MCF 10A (cell line): Measurements from ENCODE around the gene ATP13A1. TPM values are rescaled to one million over a fixed set of nuclear protein-coding genes. Genes with fewer than 3 reads are reported as not detected.

ENCODE experiments used
- BruUV-seq: library from RNA; stranded (reverse); fragments of 400-500 nt; replicated peaks from 2 replicates; lab custom pipeline; 2021; lab: Mats Ljungman, UMichigan
- CTCF ChIA-PET: fragments of 300-600 bp; sonication (Branson Sonifier 250); formaldehyde crosslinking; extraction: SDS; loops from one replicate; lab custom pipeline; 2021; ENCODE audit warnings: antibody characterized with exemption, inconsistent platforms; lab: Yijun Ruan, JAX
- POLR2A ChIA-PET: fragments of 300-600, 350-650 bp; sonication (Branson Sonifier 250); formaldehyde crosslinking; extraction: SDS; loops from one replicate; lab custom pipeline; 2020; ENCODE audit warnings: antibody characterized with exemption, inconsistent platforms; lab: Yijun Ruan, JAX
- DNase-seq: peaks from one replicate; pipeline ENCODE4 v3.0.0-alpha.2; 2018; ENCODE audit not compliant: unreplicated experiment
- H3K27ac Mint-ChIP-seq: one replicate; pipeline ENCODE4 v1.8.0; 2022; ENCODE audit warnings: mild to moderate bottlenecking, low read depth, mixed read lengths; ENCODE audit not compliant: unreplicated experiment
- H3K27me3 Mint-ChIP-seq: one replicate; pipeline ENCODE4 v1.8.0; 2022; ENCODE audit warnings: mixed read lengths; ENCODE audit not compliant: insufficient read depth, unreplicated experiment
- H3K36me3 Mint-ChIP-seq: one replicate; pipeline ENCODE4 v1.8.0; 2022; ENCODE audit warnings: mild to moderate bottlenecking, moderate library complexity, mixed read lengths; ENCODE audit not compliant: insufficient read depth, unreplicated experiment
- H3K4me1 Mint-ChIP-seq: one replicate; pipeline ENCODE4 v1.8.0; 2022; ENCODE audit warnings: mixed read lengths; ENCODE audit not compliant: insufficient read depth, unreplicated experiment
- H3K4me3 Mint-ChIP-seq: one replicate; pipeline ENCODE4 v1.8.0; 2022; ENCODE audit warnings: mild to moderate bottlenecking, moderate library complexity, mixed read lengths; ENCODE audit not compliant: unreplicated experiment
- H3K9me3 Mint-ChIP-seq: one replicate; pipeline ENCODE4 v1.8.0; 2022; ENCODE audit warnings: mixed read lengths; ENCODE audit not compliant: unreplicated experiment
- intact Hi-C: fragments of 100-400 bp; cut with micrococcal nuclease; formaldehyde crosslinking; loops from 2 replicates; pipeline ENCODE4 v1.14.1; 2022
- total RNA-seq: library from RNA; stranded (reverse); gene quantifications from 2 replicates; pipeline ENCODE4 v1.2.3, GENCODE V29; 2022
- TF ChIP-seq, protein P1 (sequence below): fragments of 200-600 bp; IDR thresholded peaks from one replicate; pipeline ENCODE4 v1.8.0; 2022; ENCODE audit warnings: antibody characterized with exemption, mild to moderate bottlenecking; ENCODE audit not compliant: unreplicated experiment

ATP13A1 gene
- total RNA-seq, 1 experiment from 2014 or later: 63.9 TPM

DNA sequence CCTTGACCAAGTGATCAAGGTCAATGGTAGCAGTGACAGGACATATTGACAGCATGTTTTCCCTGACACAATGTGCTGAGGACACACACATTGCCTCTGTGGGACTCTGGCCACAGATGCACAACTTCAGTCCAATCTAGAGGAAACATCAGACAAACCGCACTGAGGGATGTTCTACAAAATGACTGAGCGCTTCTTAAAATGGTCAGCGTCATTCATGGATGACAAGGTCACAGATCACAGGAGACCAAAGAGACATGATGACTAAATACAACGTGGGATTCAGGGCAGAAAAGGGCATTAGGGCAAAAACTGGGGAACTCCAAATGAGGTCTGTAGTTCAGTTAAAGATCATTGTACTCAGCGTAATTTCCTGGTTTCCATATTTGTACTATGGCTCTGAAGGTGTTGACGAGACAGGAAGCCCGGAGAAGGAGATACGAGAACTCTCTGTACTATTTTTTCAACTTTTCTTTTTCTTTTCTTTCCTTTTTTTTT, 65.6 kb downstream of the ATP13A1 start:
- POLR2A ChIA-PET: no interaction called here
- Mint-ChIP-seq H3K36me3 (no peaks in the 10 kb centered on the region), H3K27ac (no peak overlapping the region), H3K4me3 (no peak overlapping the region), H3K9me3 (no peaks in the 10 kb centered on the region), H3K4me1 (peaks cover 10% of the 10 kb centered on the region), H3K27me3 (no peaks in the 10 kb centered on the region)
- CTCF ChIA-PET: interaction anchor here (0.6 to 0.9 kb wide), 2 partner anchors 44 to 65 kb away, joined by 3 read pairs; no protein-coding TSS in a partner anchor
- no peak for DNase-seq
- intact Hi-C loops: no loop called here
- TF ChIP-seq, protein P1, sequence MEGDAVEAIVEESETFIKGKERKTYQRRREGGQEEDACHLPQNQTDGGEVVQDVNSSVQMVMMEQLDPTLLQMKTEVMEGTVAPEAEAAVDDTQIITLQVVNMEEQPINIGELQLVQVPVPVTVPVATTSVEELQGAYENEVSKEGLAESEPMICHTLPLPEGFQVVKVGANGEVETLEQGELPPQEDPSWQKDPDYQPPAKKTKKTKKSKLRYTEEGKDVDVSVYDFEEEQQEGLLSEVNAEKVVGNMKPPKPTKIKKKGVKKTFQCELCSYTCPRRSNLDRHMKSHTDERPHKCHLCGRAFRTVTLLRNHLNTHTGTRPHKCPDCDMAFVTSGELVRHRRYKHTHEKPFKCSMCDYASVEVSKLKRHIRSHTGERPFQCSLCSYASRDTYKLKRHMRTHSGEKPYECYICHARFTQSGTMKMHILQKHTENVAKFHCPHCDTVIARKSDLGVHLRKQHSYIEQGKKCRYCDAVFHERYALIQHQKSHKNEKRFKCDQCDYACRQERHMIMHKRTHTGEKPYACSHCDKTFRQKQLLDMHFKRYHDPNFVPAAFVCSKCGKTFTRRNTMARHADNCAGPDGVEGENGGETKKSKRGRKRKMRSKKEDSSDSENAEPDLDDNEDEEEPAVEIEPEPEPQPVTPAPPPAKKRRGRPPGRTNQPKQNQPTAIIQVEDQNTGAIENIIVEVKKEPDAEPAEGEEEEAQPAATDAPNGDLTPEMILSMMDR: no peak
- BruUV-seq: no TSS peak

Other genes starting within 250 kb of the ATP13A1 start
- 4.8 and 6.6 TPM in 2 replicates for gene TSSK6, start 148.1 kb downstream of the ATP13A1 start, total RNA-seq
- 354 and 393 TPM in 2 replicates for gene NDUFA13, start 147.5 kb downstream of the ATP13A1 start, total RNA-seq
- 11.9 and 21.7 TPM in 2 replicates for gene YJEFN3, start 134.8 kb downstream of the ATP13A1 start, total RNA-seq
- gene CILP2, start 125.4 kb downstream of the ATP13A1 start, total RNA-seq: 0.12 and 0.29 TPM in 2 replicates
- 0.30 TPM in 1 of 2 replicates, not detected in the other for gene PBX4, start 45.0 kb downstream of the ATP13A1 start, total RNA-seq
- gene LPAR2, start 35.5 kb downstream of the ATP13A1 start, total RNA-seq: 15.5 and 17.4 TPM in 2 replicates
- gene GMIP, start 20.0 kb downstream of the ATP13A1 start, total RNA-seq: 9.1 and 10.1 TPM in 2 replicates
- gene ZNF101, start 5.2 kb upstream of the ATP13A1 start, total RNA-seq: 8.6 and 9.2 TPM in 2 replicates
- 3.5 and 3.9 TPM in 2 replicates for gene ZNF14, start 69.4 kb upstream of the ATP13A1 start, total RNA-seq
- gene ZNF506, start 158.1 kb upstream of the ATP13A1 start, total RNA-seq: 2.5 and 2.6 TPM in 2 replicates
- 1.4 and 1.8 TPM in 2 replicates for gene ZNF253, start 202.2 kb upstream of the ATP13A1 start, total RNA-seq
- 1.1 and 1.4 TPM in 2 replicates for gene ZNF93, start 237.3 kb upstream of the ATP13A1 start, total RNA-seq